Upper lobe of left lung (tissue), 6 donors: ENCODE results near the gene PALLD. TPM values are rescaled to one million over a fixed set of nuclear protein-coding genes. Genes with fewer than 3 reads are reported as not detected.

ENCODE experiments used
- ATAC-seq, 2 donors: fragments of 200-7000 bp; cut with Tn5 transposase; one replicate each; pipeline ENCODE4 v1.9.1; 2022; ENCODE audit warnings: mild to moderate bottlenecking in 2 of 2, moderate library complexity in 2 of 2; ENCODE audit not compliant: low FRiP score in 2 of 2
- DNase-seq, 2 donors: peaks; one replicate each; pipeline ENCODE4 v3.0.0-alpha.2; 2019 to 2020
- H3K27ac ChIP-seq, 4 donors: fragments of 200-600 bp; sonication (generic); one replicate each; pipeline ENCODE4 v1.5.1; 2016 to 2019
- H3K27me3 ChIP-seq, 4 donors: fragments of 200-600 bp; sonication (generic); one replicate each; pipeline ENCODE4 v1.5.1; 2017 to 2019
- H3K36me3 ChIP-seq, 4 donors: fragments of 200-600 bp; sonication (generic); one replicate each; pipeline ENCODE4 v1.5.1; 2016 to 2019
- H3K4me1 ChIP-seq, 4 donors: fragments of 200-600 bp; sonication (generic); one replicate each; pipeline ENCODE4 v1.5.1; 2018 to 2019
- H3K4me3 ChIP-seq, 4 donors: fragments of 200-600 bp; sonication (generic); one replicate each; pipeline ENCODE4 v1.5.1; 2017 to 2019; ENCODE audit warnings: mild to moderate bottlenecking in 2 of 4, moderate library complexity in 1 of 4
- H3K9me3 ChIP-seq, 4 donors: fragments of 200-600 bp; sonication (generic); one replicate each; pipeline ENCODE4 v1.5.1; 2018 to 2019
- CTCF ChIP-seq, 6 experiments: fragments of 450-650 bp in 4 of 6; fragments of 200-600 bp in 2 of 6; sonication (generic) in 2 of 6; IDR thresholded peaks; one replicate each; pipeline ENCODE4 v1.5.1; 2016 to 2019; ENCODE audit warnings: antibody characterized with exemption in 6 of 6
- EP300 ChIP-seq, 4 donors: sonication (generic); formaldehyde crosslinking; IDR thresholded peaks; one replicate each; pipeline ENCODE4 v1.5.1; 2017; ENCODE audit warnings: antibody characterized with exemption in 4 of 4, control low read depth in 2 of 4
- POLR2A ChIP-seq, 4 donors: fragments of 450-650 bp; IDR thresholded peaks; one replicate each; pipeline ENCODE4 v1.5.1; 2016 to 2017; ENCODE audit warnings: antibody characterized with exemption in 4 of 4, mild to moderate bottlenecking in 2 of 4
- POLR2AphosphoS5 ChIP-seq, 2 donors: sonication (generic); formaldehyde crosslinking; IDR thresholded peaks; one replicate each; pipeline ENCODE4 v1.5.1; 2017; ENCODE audit warnings: antibody characterized with exemption in 2 of 2
- WGBS, 2 donors: methylation state at CpG; one replicate each; pipeline ENCODE4 v1.1.5; 2017 to 2018; 5-methylcytosine and 5-hydroxymethylcytosine counted together
- total RNA-seq, 6 donors: library from RNA; depleted of rRNA in 4 of 6; stranded (reverse); fragments of >200 nt in 4 of 6; gene quantifications; one replicate each; pipeline versions ENCODE4 v1.1.0 to v1.2.1, GENCODE V29; 2016 to 2021
- donor health status: DM: no; HTN: no; CAD: no; lungs with moderate emphysema.
- donor health status: DM: no; HTN: yes; CAD: no; lungs with severe emphysema.

PALLD gene
- total RNA-seq, 6 donors from 2014 or later, result 63.9 to 175 (median 134) TPM

- ATAC-seq, result no peak
- no peak overlapping the region for H3K4me3 ChIP-seq
- H3K36me3 ChIP-seq, result no peaks in the 10 kb centered on the region
- no peak for TF ChIP-seq CTCF (IDR thresholded peaks at IDR 0.05)
- TF ChIP-seq EP300 (IDR thresholded peaks at IDR 0.05), result no peak
- no peak for TF ChIP-seq POLR2AphosphoS5 (IDR thresholded peaks at IDR 0.05)
- no peak for TF ChIP-seq POLR2A (IDR thresholded peaks at IDR 0.05)
- no peaks in the 10 kb centered on the region for H3K9me3 ChIP-seq
- 62 to 65% methylated on average over 4 of the region's 4 CpGs for WGBS, 2 donors
- no peak overlapping the region for H3K27ac ChIP-seq
- no peaks in the 10 kb centered on the region for H3K27me3 ChIP-seq
- no peaks in the 10 kb centered on the region for H3K4me1 ChIP-seq
- DNase-seq, result no peak
Measured at GRCh38 chr4:168593399-168593798, 96.5 kb downstream of the PALLD start.

- H3K4me1 ChIP-seq, result no peaks in the 10 kb centered on the region
- H3K4me3 ChIP-seq, result no peak overlapping the region
- H3K36me3 ChIP-seq, result no peaks in the 10 kb centered on the region
- no peak overlapping the region for H3K27ac ChIP-seq
- H3K27me3 ChIP-seq, result no peaks in the 10 kb centered on the region
- 74 to 83% methylated on average over 5 of the region's 5 CpGs for WGBS, 2 donors
- DNase-seq (no peak), ATAC-seq (no peak)
- H3K9me3 ChIP-seq, result no peaks in the 10 kb centered on the region
- TF ChIP-seq CTCF (IDR thresholded peaks at IDR 0.05) (no peak), EP300 (IDR thresholded peaks at IDR 0.05) (no peak)
Measured at GRCh38 chr4:168594121-168594520, 97.3 kb downstream of the PALLD start.

- Histone ChIP-seq H3K9me3 (no peaks in the 10 kb centered on the region), H3K27me3 (no peaks in the 10 kb centered on the region), H3K4me1 (no peaks in the 10 kb centered on the region), H3K4me3 (no peak overlapping the region), H3K36me3 (no peaks in the 10 kb centered on the region), H3K27ac (no peak overlapping the region)
- no peak for DNase-seq
- TF ChIP-seq POLR2AphosphoS5 (IDR thresholded peaks at IDR 0.05) (no peak), CTCF (IDR thresholded peaks at IDR 0.05) (no peak), EP300 (IDR thresholded peaks at IDR 0.05) (no peak), POLR2A (IDR thresholded peaks at IDR 0.05) (no peak)
- no peak for ATAC-seq
- 52 to 81% methylated on average over 1 of the region's 1 CpG for WGBS, 2 donors
Measured at GRCh38 chr4:168598191-168598590, 101.3 kb downstream of the PALLD start.

GRCh38 chr4:168600796-168601583 lies 104.1 kb downstream of the PALLD start:
- no peaks in the 10 kb centered on the region for H3K27me3 ChIP-seq
- DNase-seq (no peak), ATAC-seq (no peak)
- no peak overlapping the region for H3K4me3 ChIP-seq
- TF ChIP-seq EP300 (IDR thresholded peaks at IDR 0.05) (no peak), CTCF (IDR thresholded peaks at IDR 0.05) (no peak), POLR2AphosphoS5 (IDR thresholded peaks at IDR 0.05) (no peak), POLR2A (IDR thresholded peaks at IDR 0.05) (no peak)
- 74% methylated on average over 5 of the region's 5 CpGs for WGBS, 2 donors
- no peaks in the 10 kb centered on the region for H3K4me1 ChIP-seq
- H3K27ac ChIP-seq, result no peak overlapping the region
- H3K9me3 ChIP-seq, result no peaks in the 10 kb centered on the region
- H3K36me3 ChIP-seq, result no peaks in the 10 kb centered on the region

GRCh38 chr4:168601899-168602298 lies 105.0 kb downstream of the PALLD start:
- TF ChIP-seq POLR2AphosphoS5 (IDR thresholded peaks at IDR 0.05) (no peak), EP300 (IDR thresholded peaks at IDR 0.05) (no peak), POLR2A (IDR thresholded peaks at IDR 0.05) (no peak), CTCF (IDR thresholded peaks at IDR 0.05) (no peak)
- H3K9me3 ChIP-seq, result no peaks in the 10 kb centered on the region
- H3K4me1 ChIP-seq, result no peaks in the 10 kb centered on the region
- ATAC-seq, result no peak
- no peak overlapping the region for H3K4me3 ChIP-seq
- H3K27ac ChIP-seq, result no peak overlapping the region
- H3K36me3 ChIP-seq, result no peaks in the 10 kb centered on the region
- DNase-seq, result no peak
- H3K27me3 ChIP-seq, result no peaks in the 10 kb centered on the region
- WGBS, 2 donors, result 87 to 98% methylated on average over 4 of the region's 4 CpGs
